ENCODE measurements around the gene MXI1. TPM values are rescaled to one million over a fixed set of nuclear protein-coding genes. Genes with fewer than 3 reads are reported as not detected.

Gene MXI1
- total RNA-seq, 1 experiment from 2014 or later = 2.6 TPM

- DNase-seq (ENCODE audit: low spot score) = no peak
Measured at GRCh38 chr10:110215286-110216170, 8.1 kb downstream of the MXI1 start.

GRCh38 chr10:110216240-110216639 is 8.8 kb downstream of the MXI1 start:
- no peak for DNase-seq (ENCODE audit: low spot score)

- no peak for DNase-seq (ENCODE audit: low spot score)
Measured at GRCh38 chr10:110216942-110217661, 9.7 kb downstream of the MXI1 start.

- DNase-seq (ENCODE audit: low spot score) = no peak
Measured at GRCh38 chr10:110217662-110218008, 10.2 kb downstream of the MXI1 start.

- DNase-seq (ENCODE audit: low spot score) = no peak
Measured at GRCh38 chr10:110218632-110219031, 11.2 kb downstream of the MXI1 start.

GRCh38 chr10:110219884-110220283 is 12.5 kb downstream of the MXI1 start:
- no peak for DNase-seq (ENCODE audit: low spot score)

- DNase-seq (ENCODE audit: low spot score) = no peak
Measured at GRCh38 chr10:110220398-110220797, 13.0 kb downstream of the MXI1 start.

- no peak for DNase-seq (ENCODE audit: low spot score)
Measured at GRCh38 chr10:110221044-110221720, 13.8 kb downstream of the MXI1 start.

GRCh38 chr10:110221721-110222261 is 14.4 kb downstream of the MXI1 start:
- DNase-seq (ENCODE audit: low spot score) = peak; percentile 83

- no peak for DNase-seq (ENCODE audit: low spot score)
Measured at GRCh38 chr10:110222641-110223297, 15.4 kb downstream of the MXI1 start.

GRCh38 chr10:110223298-110223925 is 16.0 kb downstream of the MXI1 start:
- no peak for DNase-seq (ENCODE audit: low spot score)

GRCh38 chr10:110224992-110225391 is 17.6 kb downstream of the MXI1 start:
- DNase-seq (ENCODE audit: low spot score) = no peak

GRCh38 chr10:110225441-110225755 is 18.0 kb downstream of the MXI1 start:
- DNase-seq (ENCODE audit: low spot score) = no peak

- peak; percentile 91 for DNase-seq (ENCODE audit: low spot score)
Measured at GRCh38 chr10:110225756-110226542, 18.5 kb downstream of the MXI1 start.

GRCh38 chr10:110226543-110226925 is 19.1 kb downstream of the MXI1 start:
- DNase-seq (ENCODE audit: low spot score) = peak; percentile 73

GRCh38 chr10:110226926-110227641 is 19.7 kb downstream of the MXI1 start:
- peak; percentile 35 for DNase-seq (ENCODE audit: low spot score)

GRCh38 chr10:110228066-110228465 is 20.7 kb downstream of the MXI1 start:
- no peak for DNase-seq (ENCODE audit: low spot score)

- DNase-seq (ENCODE audit: low spot score) = no peak
Measured at GRCh38 chr10:110229155-110229554, 21.8 kb downstream of the MXI1 start.

GRCh38 chr10:110233846-110234245 is 26.4 kb downstream of the MXI1 start:
- DNase-seq (ENCODE audit: low spot score) = no peak

Data from A172 (cell line).